GM18511 (cell line): ENCODE measurements around the gene SZT2.

Experiments
- ATAC-seq: cut with Tn5 transposase; IDR thresholded peaks from one replicate; pipeline ENCODE4 v1.9.1; 2021; ENCODE audit warnings: mild to moderate bottlenecking, moderate library complexity; ENCODE audit not compliant: unreplicated experiment

The SZT2 gene

DNA sequence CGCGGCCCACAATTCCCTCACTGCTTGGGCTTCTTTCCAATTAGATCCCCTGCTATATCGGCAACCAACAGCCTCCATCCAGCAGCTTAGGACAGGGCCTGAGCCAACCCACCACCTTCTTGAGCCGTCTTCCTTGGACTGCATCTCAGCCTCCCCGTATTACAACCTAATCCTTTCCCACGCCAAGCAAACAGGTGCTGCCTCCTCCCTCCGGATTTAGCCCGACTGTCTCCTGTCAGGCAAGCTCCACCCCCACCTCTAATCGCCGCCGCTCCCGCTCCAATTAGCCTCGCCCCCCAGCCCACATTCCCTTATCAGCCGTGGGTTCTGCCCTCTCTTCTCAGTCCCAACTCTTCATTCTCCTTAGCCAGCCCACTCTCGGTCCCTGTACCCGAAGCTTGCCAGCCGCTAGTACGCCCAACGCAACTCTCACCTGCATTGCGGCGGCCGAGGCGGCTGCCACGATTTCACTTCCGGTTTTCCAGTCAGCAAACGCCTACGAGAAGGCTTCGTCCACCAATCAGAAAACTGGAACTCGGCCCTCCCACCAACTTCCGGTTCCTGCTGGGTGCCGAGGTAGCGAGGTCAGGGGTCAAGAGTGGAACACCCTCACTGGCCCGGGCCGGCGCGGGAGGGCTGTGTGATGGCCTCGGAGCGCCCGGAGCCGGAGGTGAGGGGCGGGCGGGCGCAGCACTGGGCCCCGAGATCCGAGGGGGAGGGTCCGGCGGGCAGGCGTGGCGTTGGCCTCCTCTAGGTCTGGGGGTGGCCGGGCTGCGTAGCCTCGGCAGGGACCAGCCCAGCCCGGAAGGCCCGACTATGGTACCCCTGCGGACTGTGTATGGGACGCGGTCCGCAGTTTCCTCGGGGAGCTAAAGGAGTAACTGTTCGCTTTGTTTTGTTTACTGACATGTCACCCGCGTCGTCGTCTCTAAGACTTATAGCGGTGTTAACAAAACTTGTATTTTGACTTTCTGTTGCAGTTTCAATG lies at the start of gene SZT2, which contains the start of gene MED8:
Gene SZT2 (plus strand): TSS at position 574 of the 988 bp plus-strand sequence. CDS start 70 bp downstream, at position 644.
Gene MED8 (minus strand): TSS at position 475 of the 988 bp plus-strand sequence. CDS start 36 bp downstream, at position 439.
- peak; percentile 94 for ATAC-seq

DNA sequence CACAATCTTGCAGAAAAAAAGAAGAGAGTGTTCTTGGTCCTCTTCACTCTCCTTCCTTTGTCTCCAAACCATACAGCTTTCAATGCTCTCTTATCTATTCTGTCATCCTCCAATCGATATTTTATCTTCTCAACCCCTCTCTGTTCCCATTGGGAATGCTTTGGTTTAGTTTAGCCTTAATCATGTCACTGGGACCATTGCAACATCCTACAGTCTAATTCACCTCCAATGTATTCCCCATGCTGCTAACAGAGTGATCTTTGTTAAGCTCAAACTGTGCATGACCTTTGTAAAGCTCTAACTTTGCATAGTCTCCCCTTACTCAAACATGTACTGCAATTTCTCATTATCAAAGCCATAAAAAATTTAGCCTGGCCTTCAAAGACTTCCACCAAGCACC lies 49.1 kb upstream of the SZT2 start:
- ATAC-seq: no peak

- ATAC-seq: no peak
Measured at GRCh38 chr1:43344267-43344850, 45.3 kb upstream of the SZT2 start.

DNA sequence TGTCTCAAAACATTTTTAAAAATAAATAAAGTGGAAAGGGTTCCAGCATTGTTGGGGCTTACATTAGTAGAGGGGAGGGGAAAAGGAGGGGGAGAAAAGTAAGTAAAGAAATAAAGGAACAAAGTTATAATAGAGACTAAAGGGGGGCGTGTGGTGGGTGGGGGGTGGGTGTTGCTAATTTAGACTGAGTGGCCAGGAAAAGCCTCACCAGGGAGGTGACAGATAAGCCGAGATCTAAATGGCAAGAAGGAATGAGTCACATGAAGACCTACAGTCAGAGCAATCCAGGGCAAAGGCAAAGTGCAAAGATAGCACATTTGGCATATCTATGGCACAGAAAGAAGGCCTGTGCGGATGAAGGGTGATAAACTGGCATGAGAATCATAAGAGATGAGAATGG lies 44.6 kb upstream of the SZT2 start:
- no peak for ATAC-seq

- ATAC-seq: no peak
Measured at GRCh38 chr1:43346636-43347035, 43.1 kb upstream of the SZT2 start.

DNA sequence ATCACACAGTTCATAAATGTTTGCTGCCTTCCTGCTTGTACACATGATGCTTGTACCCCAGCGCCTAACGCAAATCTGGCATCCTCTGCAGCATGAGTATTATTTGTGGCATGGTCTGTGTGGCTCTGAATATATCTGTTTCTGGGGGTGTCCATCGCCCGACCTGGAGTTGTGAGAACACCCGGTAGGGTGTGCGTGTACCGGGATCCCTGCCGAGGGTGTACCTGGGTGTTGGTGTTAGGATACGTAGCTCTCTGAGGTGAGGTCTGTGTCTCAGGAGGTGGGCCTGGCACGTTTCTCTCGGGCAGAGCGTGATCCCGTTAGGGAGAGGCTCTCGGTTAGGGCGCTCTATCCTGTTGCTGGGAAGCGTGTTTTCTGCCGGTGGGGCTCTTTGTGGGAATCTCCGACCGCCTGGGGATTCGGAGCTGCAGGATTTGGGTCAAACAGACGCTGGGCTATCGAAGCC lies 41.3 kb upstream of the SZT2 start:
- no peak for ATAC-seq

DNA sequence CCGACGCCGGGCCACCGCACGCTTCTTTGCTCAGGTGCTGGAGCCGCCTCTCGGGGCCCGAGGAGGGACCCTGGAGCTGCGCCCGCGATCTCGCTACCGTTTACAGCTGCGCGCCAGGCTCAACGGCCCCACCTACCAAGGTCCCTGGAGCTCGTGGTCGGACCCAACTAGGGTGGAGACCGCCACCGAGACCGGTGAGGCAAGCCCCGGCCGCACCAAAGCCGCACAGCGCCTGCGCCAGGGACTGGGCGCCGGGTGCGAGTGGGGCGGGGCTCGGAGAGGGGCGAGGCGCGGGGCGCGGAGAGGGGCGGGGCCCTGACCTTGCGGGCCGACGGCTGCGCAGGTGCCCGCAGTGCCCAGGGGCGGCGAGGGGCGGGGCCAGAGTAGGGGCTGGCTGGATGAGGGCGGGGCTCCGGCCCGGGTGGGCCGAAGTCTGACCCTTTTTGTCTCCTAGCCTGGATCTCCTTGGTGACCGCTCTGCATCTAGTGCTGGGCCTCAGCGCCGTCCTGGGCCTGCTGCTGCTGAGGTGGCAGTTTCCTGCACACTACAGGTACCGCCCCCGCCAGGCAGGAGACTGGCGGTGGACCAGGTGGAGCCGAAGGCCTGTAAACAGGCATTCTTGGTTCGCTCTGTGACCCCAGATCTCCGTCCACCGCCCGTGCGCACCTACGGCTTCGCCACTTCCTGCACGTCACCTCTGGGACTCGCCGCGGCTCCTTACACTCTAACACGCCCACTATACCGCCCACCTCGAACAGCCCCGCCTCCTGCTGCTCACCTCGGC lies 40.7 kb upstream of the SZT2 start:
- no peak for ATAC-seq

DNA sequence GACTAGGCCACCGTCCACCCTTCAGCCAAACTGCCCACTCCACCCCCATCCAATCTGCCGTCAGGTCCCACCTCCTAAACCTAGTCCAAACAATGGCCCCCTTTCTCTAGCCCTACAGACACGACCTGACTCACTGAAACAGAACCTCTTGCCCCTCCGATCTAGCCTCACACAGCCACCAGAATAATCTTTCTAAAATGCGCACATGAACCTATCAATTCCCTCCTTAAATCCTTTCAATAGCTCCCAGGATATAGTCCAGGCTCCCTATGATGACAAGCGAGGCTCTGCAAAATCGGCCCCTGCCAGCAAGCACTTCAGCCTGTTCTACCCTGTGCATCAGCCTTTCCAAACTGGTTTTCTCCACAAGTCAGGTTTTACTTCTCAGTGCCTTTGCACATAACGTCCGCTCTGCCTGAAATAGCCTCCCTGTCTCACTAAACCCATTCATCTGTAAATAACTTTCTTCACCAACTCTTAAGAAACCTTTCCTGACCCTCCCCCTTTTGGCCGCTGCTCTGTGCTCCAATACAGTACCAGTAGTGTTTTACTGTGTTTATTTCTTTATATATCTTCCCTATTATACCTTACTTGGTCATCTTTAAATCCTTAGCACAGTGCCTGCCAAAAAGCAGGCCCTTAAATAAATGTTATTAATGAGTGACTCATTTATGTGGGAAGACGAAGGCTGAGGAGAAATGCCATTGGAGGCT lies 39.9 kb upstream of the SZT2 start:
- no peak for ATAC-seq

DNA sequence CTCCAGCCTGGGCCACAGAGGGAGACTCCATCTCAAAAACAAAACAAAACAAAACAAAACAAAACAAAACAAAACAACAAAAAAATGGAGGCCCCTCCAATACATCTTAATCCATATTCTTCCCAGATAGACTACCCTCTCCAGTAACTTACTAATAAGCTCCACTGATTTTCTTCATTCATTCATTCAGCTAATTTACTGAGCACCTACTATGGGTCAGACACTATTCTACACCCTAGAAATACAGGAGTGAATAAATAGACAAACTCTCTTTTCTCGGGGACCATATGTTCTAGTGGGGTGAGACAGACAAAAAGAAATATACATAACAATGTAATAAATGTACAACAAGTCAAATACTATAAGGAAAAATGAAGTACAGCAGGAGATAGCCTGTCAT lies 38.7 kb upstream of the SZT2 start:
- ATAC-seq: no peak

DNA sequence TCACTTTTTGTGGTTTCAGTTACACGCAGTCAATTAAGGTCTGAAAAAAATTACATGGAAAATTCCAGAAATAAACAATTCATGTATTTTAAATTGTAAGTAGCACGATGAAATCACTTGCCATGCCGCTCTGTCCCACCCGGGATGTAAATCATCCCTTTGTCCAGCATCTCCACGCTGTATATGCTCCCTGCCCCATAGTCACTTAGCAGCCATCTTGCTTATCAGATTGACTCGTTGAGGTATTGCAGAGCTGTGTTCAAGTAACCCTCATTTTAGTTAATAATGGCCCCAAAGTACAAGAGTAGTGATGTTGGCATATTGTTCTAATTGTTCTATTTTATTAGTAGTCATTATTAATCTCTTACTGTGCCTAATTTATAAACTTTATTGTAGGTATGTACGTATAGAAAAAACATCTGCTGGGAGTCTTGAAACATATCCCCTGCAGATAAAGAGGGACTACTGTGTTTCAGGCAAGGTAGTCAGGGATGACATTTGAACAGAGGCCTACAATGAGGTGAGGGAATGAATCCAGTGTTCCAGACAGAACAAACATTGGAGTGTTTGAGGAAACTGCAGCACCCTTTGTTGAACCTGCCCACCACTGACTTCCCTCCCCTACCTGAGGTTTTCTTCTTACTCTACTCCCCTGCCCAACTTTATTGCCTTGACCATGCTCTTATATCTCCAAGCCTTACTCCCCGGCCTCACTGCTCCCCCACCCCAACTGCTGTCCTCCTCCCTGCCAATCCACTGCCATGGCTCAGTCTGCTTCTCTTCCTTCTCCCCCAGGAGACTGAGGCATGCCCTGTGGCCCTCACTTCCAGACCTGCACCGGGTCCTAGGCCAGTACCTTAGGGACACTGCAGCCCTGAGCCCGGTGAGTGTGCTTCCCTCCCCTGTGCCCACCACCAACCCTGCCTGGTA lies 38.0 kb upstream of the SZT2 start:
- no peak for ATAC-seq

GRCh38 chr1:43352351-43352705 lies 37.4 kb upstream of the SZT2 start:
- no peak for ATAC-seq

DNA sequence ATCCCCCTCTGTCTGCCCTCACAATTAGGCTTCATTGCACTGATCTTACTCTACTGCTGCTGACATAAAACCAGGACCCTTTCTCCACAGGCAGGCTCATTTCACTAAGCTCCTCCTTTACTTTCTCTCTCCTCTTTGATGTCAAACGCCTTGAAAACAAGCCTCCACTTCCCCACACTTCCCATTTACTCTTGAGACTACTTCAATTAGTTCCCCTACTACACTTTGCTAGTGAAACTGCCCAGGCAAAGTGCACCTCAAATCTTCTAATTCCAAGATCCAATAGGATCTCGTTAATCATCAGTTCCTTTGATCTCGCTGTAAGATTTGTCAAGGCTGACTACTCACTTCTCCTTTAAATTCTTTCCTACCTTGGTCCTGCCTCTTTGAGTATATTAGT lies 36.8 kb upstream of the SZT2 start:
- no peak for ATAC-seq

GRCh38 chr1:43354471-43354870 lies 35.2 kb upstream of the SZT2 start:
- no peak for ATAC-seq

DNA sequence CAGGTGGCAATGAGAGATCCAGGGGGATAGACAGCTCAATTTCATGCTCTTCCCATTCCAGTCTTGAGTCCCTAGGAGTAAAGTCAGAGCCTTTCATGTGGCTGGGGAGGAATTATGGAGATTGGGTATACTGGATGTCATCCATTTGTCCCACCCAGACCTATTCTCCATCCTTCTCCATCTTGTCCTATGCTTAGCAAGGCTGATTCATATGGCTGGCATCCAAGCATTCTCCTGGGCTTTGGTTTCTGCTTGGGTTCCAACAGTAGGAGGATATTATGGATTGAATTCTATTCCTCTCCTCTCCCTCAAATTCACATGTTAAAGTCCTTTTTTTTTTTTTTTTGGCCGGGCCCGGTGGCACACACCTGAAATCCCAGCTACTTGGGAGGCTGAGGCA lies 34.8 kb upstream of the SZT2 start:
- no peak for ATAC-seq

GRCh38 chr1:43357251-43357650 lies 32.4 kb upstream of the SZT2 start:
- ATAC-seq: no peak

- ATAC-seq: no peak
Measured at GRCh38 chr1:43358121-43358745, 31.5 kb upstream of the SZT2 start.

- ATAC-seq: peak; percentile 93
Measured at GRCh38 chr1:43358746-43359693, 30.7 kb upstream of the SZT2 start, which contains the start of gene CDC20. TSS of gene CDC20 (plus strand) at chr1:43358981. CDS start at chr1:43359216, 235 bp downstream.

GRCh38 chr1:43359696-43360095 lies 30.0 kb upstream of the SZT2 start:
- ATAC-seq: no peak
